NCI-H82 (cell line): ENCODE data around the gene ATP11A.
"Not testable (repeated sequence)": the region's sequence is repeated elsewhere in the genome, so short reads cannot be mapped to it uniquely, and the experiment has no call there.

Source experiments
- DNase-seq: peaks from one replicate; lab custom pipeline; 2025; lab: John Stamatoyannopoulos, UW

The ATP11A gene

DNA sequence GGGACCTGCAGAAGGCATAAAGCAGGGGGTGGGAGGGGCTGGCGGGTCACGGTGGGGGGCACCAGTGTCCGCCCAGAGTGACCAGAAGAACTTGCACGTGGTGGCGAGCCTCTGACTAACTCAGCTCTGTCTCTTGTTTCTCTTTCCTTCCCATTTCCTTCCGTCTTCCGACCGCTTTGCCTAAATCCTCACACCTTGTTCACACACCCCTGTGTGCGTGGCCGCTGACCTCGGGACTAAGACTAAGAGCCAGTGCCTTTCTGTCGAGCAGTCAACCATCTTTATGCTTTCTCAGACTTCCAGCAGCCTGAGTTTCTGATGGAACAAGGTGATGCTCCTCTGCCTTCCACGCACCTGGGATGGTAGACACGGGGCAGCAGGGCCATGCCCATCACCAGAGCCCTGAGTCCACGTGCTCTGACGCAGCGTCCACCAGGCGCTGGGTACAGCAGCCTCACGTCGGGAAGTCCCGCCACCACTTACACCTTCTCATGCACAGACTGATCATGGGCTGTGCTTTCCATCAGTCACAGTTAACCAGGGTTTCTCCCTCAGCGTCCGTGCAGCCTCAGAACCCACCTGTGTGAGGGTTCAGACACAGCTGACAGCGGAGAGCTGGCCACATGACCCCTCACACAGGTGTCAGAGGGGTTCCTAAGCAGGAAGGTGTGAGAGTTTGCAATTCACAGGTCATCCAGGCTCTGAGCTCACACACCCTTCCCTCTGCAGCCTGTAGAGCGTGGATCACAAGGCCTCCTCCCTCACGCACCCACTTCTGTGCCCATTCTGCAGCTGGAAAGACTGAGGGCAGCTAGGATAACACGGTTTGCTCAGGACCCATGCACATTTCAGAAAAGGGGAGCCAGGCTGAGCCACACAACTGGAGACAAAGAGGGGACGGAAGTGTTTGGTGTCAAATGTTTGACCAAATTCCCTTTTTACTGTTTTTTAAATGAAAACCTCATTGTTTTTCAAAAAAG is 188.4 kb downstream of the ATP11A start:
- DNase-seq = no peak

DNA sequence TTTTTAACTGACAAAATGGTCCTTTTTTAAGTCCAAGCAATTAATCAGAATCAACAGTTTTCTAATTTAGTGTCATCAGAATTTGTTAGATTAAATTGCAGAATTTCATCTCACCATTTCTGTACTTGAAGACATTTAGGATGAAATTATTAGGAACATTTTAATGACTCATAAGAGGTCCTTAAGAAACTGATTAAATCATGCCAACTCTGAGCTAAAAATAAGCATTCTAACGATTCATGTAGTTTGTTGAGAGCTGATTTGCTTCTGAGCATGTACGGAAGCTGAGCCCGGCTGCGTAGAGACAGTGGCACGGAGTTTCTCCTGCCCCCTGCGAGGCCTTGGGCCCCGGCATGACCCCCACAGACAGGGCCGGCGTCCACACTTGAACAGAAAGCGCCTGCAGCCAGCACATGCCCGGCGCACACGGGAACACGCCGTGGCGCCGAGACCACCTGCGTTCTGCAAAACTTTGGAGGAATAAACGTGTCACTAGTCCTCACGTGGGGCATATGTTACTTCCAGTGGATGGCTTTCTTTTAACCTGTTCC is 189.5 kb downstream of the ATP11A start:
- DNase-seq = no peak

DNA sequence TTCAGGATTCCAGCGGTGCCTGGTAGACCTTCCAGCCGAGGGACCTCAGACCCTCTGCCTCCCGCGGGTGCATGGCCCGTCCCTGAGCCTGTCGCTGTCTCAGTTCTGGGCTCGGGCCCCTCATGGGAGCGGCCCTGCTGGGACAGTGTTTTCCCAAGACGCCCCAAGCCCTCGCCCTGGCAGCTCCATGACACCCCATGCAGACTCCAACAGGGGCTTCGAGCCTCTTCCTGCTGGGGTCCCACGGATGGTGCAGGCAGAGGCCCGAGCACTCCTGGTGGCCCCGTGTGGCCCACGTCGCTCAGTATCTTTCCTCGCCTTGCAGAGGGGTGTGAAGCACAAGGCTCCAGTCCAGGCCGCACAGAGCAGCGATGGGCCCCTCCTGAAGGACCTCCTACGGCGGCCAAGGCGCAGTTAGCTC is 190.4 kb downstream of the ATP11A start:
- no peak for DNase-seq

DNA sequence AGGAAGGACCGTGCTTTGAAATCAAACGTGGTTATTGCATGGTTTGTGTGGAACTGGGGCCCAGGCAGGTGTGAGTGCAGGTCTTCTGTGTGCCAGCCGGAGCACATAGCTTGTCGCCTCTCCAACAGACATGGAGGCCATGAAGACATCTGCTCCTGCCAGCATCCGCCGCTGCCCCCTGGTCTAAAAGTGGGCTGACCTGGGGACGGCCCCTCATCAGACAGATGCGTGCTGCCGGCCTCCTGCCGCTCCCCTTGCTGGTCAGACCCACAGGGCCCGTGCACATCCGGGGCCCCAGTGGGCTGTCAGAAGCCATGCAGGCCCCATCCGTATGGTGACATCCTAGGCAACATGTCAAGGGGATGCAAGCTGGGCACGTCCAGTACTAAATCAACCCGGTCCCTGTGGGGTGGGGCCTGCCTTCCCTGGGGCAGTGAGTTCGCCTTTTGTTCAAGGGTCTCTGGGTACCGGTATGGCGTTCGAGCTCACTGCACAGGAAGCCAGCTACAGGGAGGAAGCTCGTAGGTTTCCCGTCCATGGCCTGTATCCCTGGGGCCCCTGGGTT is 191.2 kb downstream of the ATP11A start:
- no peak for DNase-seq

DNA sequence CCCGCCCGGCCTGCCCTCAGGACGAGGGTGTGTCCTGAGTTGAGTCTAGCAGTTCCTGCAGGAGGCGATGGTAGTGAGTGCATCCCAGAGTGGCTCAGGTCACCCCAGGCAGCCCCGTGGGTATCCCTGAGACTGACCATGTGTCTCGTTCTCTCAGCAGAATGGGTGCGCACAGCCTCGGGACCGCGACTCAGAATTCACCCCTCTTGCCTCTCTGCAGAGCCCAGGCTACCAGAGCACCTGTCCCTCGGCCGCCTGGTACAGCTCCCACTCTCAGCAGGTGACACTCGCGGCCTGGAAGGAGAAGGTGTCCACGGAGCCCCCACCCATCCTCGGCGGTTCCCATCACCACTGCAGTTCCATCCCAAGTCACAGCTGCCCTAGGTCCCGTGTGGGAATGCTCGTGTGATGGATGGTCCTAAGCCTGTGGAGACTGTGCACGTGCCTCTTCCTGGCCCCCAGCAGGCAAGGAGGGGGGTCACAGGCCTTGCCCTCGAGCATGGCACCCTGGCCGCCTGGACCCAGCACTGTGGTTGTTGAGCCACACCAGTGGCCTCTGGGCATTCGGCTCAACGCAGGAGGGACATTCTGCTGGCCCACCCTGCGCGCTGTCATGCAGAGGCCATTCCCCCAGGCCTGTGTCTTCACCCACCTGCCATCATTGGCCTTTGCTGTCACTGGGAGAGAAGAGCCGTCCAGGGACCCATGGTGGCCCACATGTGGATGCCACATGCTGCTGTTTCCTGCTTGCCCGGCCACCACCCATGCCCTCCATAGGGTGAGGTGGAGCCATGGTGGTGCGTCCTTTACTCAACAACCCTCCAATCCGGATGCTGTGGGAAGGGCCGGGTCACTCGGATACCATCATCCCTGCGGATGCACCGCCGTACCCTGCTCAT is 192.1 kb downstream of the ATP11A start:
- no peak for DNase-seq

DNA sequence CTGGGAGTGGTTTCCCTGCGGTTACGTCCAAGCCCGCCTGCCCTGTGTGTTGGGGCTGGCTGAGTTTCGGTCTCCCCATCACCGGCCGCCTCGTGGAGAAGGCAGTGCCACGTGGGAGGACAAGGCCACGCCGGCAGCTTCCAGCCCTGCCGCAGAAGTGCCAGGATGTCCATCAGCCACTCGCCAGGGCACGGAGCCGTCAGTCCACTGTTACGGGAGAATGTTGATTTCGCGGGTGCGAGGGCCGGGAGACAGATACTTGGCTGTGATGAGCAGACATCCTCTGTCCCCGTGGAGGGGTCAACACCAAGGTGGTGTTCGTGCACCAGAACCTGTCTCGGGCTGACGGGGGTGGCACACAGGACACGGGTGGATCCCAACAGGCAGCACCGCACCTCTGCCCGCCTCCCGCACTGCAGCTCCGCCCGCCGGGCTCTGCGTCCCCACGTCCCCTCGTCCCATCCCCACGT is 192.8 kb downstream of the ATP11A start:
- DNase-seq = no peak

DNA sequence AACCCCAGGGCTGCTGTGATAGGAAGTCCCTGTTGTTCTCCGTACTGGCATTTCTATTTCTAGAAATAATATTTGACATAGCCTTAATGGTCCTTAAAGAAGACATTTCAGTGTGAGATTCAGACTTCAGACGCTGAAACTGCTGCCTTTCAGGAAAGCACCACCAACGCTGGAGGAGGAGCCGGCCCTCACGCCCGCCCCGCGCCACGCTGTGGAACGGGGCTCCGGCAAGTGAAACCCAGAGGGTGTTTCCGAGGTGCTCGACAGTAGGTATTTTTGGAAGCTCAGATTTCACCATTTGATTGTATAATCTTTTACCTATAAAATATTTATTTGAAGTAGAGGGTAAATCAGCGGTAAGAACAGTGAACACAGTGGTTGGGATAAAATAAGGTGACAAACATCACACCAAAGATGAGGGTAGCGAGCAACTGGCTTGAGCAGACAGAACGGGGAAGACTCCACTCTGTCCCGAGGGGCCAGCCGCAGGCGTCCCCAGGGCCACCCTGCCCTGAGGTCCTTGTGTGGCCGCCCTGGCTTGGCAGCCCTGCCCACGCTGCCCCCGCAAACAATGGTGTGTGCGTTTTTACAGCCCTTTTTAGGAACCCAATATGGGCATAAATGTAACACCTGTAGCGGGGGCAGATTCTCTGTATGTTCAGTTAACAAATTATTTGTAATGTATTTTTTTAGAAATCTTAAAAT is 193.6 kb downstream of the ATP11A start:
- no peak for DNase-seq

DNA sequence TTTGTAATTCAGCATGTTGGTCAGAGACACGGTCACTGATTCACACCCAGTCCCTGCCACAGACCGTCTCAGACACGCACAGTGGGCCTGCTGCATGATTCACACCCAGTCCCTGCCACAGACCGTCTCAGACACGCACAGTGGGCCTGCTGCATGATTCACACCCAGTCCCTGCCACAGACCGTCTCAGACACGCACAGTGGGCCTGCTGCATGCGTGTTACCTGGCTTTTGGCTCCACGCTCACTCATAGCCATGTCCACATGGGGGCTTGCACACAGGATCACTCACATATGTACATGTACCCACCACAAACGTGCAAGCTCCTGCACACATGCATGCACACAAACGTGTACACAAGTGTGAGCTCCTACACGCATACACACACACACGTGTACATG is 194.9 kb downstream of the ATP11A start:
- not testable (repeated sequence) for DNase-seq

DNA sequence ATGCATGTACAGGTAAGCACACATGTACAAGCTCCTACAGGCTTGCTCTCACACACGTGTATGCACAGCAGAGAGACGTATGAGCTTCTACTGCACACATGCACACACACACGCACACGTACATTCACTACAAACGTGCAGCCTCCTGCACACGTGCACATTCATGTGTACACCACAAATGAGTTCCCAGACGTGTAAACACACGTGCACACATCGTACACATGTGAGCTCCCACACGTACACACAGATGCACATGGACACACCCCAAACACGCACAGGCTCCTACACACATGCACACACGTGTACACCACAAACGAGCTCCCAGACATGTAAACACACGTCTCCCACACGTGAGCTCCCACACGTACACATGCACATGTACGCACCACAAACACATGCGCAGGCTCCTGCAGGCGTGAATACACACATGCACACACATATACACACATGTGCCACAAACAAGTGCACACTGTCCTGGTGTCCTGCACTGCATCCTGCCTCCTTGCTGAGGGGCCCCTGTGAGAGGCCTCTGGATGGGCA is 195.5 kb downstream of the ATP11A start:
- DNase-seq = no peak

DNA sequence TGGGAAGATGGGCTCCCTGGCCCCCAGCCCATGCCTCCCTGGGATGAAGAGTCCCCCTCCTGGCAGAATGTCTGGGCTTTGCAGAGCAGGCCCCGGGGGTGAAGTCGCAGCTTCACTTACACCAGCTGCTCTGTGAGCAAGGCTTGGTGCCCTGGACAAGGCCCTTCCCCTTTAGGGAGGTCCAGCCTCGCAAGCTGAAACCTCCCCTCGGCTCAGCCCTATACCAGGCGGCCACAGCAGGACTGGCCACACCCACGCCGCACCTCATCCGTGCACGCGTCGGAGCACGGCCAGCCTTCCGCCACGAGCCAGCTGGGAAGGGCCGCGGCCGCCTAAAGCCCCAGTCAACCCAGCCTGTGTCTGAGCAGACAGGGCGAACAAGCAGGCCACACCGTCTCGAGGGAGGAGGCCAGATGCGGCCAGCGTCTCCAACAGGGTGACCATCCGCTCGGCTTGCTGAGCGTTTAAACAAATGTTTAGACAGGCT is 196.0 kb downstream of the ATP11A start:
- DNase-seq = peak; percentile 89

DNA sequence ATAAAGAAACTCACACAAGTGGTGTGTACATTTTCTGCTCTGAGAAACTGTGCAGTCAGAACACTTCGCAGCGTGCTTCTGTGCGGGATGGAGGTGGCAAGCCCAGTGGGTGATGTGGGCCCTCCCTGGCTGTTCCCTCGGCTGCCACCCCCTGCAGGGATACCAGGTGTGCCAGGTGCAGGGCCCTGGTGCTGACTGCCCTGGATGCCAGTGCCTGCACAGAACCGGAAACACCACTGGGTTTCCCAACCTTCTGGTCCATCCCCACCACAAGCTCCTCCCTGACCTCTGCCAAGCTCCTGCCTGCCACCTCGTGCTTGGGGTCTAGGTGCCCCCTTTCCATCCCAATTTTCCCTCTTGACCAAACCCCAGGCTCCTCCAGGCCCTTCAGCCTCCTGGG is 197.3 kb downstream of the ATP11A start:
- no peak for DNase-seq

DNA sequence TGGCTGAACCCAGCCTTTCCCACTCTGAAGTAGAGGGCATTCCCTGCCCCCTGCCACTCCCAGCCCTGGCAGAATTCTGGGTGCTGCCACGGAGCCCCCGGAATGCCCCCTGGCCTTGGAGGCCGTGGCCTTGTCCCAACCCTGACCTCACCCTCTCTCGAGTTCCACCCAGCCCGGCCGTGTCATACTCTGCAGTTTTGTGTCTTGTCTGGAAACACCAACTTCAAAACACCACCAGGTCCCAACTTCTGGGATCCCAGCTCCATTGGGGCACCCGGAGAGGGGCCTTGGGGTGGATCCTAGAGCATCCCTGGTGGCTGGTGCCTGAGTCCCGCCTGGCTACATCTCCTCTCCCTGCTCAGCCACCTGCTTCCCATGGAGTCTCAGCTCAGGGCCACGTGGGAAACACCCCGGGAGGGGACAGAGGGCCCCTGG is 197.7 kb downstream of the ATP11A start:
- no peak for DNase-seq

DNA sequence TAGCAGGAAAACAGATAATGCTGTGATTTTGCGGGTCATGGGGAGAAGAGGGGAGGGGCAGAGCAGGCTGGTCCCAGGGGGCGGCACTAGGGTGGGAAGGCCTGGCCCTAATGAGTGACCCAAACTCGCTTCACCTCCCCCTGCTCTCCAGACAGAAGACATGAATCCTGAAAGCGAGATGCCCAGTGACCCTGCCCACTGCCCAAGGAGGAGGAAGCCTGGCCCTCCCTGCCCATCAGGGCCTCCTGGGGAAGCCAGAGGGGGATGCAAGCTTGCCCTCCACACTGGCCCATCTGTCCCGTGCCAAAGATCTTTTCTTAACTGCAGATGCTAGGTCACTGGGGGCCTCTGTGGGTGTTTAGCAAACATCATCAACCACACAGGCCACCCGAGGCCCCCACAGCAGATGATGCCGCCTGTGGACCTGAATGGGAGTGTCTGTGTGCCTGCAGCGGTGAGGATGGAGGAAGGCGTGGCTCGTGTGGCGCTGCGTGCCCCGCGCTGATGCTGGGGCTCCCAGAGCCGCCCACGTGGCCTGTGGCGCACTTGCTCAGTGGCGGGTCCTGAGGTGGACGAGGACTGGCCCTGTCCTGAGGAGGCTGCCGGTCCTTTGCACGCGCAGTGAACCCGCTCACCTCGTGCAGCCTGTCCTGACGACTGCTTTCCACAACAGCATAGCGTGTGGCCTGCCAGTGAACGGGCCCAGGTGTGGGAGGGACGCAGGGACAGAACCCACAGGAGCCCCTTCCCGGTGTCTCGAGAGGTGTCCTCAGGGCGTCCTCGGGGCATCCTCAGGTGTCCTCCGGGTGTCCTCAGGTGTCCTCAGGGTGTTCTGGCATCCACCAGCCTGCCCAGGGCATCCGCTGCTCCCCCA is 198.6 kb downstream of the ATP11A start:
- DNase-seq = no peak

DNA sequence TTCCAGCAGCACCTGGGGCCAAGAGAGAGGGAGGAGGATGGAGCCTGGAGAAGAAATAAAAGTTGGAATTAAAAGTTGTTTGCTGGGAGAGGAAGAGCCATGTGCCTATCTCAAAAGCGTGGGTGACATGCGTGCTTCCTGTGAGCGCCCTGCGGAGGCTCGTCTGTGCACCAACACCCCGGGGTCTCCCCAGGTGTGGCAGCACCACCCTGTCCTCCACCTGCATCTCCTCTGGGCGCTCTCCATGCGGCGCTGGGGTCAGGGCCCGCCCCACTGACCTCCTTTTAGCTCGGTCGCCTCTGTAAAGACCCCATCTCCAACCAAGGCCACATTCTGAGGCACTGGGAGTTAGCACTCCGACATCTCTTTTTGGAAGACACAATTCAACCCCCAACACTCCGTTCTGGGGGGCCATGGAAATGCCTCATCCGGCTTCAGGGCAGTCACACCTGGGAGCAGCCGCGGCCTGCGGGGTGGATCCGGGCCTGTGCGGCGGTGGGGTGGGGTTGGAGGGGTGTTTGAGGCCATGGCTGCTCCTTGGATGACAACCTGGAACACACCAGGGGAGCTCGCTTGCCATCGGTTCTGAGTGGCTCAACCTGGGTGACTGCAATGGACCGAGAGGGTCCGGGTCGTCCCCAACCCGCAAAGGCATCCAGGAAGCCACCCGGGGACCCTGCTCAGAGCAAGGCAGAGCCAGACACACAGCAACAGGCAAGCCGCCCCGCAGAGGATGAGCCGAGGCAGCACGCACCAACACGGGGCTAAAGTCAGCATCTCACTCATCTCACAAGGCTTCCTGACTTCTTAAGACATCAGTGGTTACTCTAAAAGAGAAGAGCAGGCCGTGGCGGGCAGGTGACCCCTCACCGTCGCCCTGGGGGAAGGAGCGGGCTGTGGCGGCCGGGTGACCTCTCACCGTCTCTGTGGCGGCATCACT is 199.8 kb downstream of the ATP11A start:
- no peak for DNase-seq

DNA sequence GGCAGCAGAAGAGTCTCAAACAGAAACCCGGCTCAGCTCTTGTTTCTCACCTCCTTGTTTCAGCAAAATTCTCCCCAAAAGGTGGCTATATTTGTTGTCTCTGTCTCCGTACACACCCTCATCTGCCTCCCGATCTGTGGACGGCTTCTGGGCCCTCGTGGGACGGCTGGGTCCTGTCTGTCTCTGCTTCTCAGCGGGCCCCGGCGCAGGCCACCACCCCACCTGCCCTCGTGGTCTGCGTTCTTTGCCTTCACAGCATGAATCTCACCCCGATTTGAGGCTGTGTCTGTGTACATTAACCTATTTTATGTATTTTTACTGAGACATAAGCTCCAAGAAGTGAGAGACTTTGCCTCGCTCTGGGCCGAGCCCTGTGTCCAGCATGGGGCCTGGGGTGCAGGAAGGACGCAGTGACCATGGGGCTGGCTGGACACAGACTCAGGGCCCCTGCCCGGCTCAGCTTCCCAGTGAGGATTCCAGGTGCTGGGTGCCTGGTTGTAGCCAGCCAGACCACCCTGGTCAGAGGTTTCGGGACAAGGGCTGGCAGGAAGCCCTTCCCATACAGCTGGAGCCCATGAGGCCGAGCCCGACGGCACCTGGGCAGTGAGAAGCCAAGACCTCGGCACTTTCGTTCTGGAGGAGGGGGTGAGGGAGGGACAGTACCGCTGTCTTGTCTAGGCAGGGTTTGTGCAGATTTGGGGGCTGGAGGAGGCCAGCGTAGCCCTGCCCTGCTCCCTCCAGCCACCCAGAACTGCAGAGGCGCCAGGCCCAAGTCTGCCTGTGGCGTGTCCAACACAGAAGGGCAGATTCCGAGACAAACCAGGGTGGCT is 200.7 kb downstream of the ATP11A start:
- DNase-seq = no peak

DNA sequence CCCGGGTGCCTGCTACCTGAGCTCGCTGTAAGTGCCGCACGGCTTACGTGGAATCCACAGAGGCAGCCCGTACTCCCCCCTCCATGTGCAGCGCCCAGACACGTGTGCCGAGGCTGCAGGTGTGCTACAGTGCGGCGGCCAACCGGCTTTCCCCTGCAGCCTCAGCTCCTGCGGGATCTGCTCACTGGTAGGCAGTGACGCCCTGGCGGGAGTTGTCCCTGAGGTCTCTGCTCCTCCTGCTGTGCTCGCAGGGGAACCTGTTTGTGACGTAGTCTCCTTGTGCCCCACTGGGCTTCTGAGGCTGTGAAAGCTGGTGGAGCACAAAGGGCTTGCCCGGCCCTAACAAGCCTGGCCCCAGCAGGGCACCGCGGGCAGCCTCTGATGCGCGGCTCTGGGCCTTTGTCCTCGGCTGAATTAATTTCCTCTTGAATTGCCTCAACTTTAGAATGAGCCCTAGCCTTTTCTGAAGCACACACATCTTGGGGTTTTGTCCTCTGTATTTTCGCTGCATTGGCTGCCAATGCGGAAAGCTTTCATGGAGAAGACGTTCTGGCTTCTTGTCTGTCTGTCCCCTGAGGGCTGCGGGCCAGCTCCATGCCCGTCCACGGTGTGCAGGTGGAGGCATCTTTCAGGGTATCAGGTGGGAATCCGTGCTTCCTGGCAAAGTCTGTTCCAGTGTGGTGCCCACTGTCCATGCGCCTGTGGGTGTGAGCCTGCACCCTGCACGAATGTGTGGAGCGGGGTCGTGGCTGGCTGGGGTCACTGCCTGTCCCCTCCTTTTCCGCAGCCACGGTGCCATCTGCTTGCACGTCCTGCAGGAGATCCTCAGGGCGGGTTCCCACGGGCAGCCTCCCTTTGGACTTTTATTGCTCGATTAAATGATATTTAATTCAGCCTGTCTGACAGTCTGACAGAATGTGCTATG is 201.9 kb downstream of the ATP11A start:
- no peak for DNase-seq
